Psoas muscle (tissue), 8 donors: Measurements from ENCODE around the gene NEAT1. TPM values are rescaled to one million over a fixed set of nuclear protein-coding genes. Genes with fewer than 3 reads are reported as not detected.

Experiments
- ATAC-seq, 4 donors: fragments of 200-7000 bp; cut with Tn5 transposase; one replicate each; pipeline ENCODE4 v1.9.1; 2020; ENCODE audit warnings: moderate library complexity in 3 of 4, mild to moderate bottlenecking in 2 of 4
- DNase-seq, 2 donors: peaks; one replicate each; pipeline ENCODE4 v3.0.0-alpha.2; 2020
- H3K27ac ChIP-seq: fragments of 200-600 bp; one replicate; pipeline ENCODE4 v1.8.0; 2022
- H3K27me3 ChIP-seq, 3 donors: fragments of 200-600 bp in 1 of 3; one replicate each; pipeline versions ENCODE4 v1.6.1 to v1.8.0; 2013 to 2022; ENCODE audit warnings: low read length in 2 of 3, mild to moderate bottlenecking in 2 of 3, moderate library complexity in 1 of 3; ENCODE audit not compliant: insufficient read depth in 3 of 3
- H3K36me3 ChIP-seq, 2 donors: fragments of 200-600 bp in 1 of 2; one replicate each; pipeline versions ENCODE4 v1.6.1 to v1.8.0; 2013 to 2022; ENCODE audit warnings: low read depth in 1 of 2, mild to moderate bottlenecking in 1 of 2, moderate library complexity in 1 of 2; ENCODE audit not compliant: insufficient read depth in 1 of 2
- H3K4me1 ChIP-seq: fragments of 200-600 bp; one replicate; pipeline ENCODE4 v1.8.0; 2022
- H3K4me3 ChIP-seq: fragments of 200-600 bp; one replicate; pipeline ENCODE4 v1.8.0; 2022; ENCODE audit warnings: mild to moderate bottlenecking
- H3K9me3 ChIP-seq: fragments of 200-600 bp; one replicate; pipeline ENCODE4 v1.8.0; 2022
- WGBS, 3 donors: extraction: QIAGEN DNeasy Blood & Tissue Kit; methylation state at CpG; one replicate each; pipeline versions ENCODE4 v1.1.6 to v1.1.7; 2013; 5-methylcytosine and 5-hydroxymethylcytosine counted together
- intact Hi-C, 2 donors: fragments of 100-400 bp; cut with DNase I; formaldehyde crosslinking; loops; one replicate each; pipeline versions ENCODE4 v1.11.0 to v1.14.2; 2022
- polyA plus RNA-seq, 3 donors: library from polyadenylated mRNA; stranded (reverse); fragments of 200-250 nt; gene quantifications; one replicate each; pipeline ENCODE4 v1.2.3, GENCODE V29; 2013
- total RNA-seq, 4 donors: library from RNA; stranded (reverse); fragmentation: NEBNext Ultra II Directional in 2 of 4; extraction: Animal tissue kit (Norgen Biotek cat#: 25700) in 2 of 4; gene quantifications; one replicate each; pipeline versions ENCODE4 v1.2.1 to v1.2.4, GENCODE V29; 2021 to 2023
- TF ChIP-seq, protein P1 (sequence below): fragments of 200-600 bp; IDR thresholded peaks from one replicate; pipeline ENCODE4 v1.8.0; 2022; ENCODE audit warnings: antibody characterized with exemption
- donor health status: healthy with polysubstance abuse.
- donor health status: DM: no; HTN: no; CAD: no; lungs with moderate emphysema.
- donor health status: Bipolar disorder and iron deficiency.
- donor health status: healthy.
- donor health status: DM: yes; HTN: yes; CAD: no.
- donor health status: DM: no; HTN: no; CAD: no.
- donor health status: DM: no; HTN: no; CAD: no.
- donor health status: DM: yes; HTN: yes; CAD: no.

Gene NEAT1
- total and polyA plus RNA-seq, 7 donors, result 474 to 1,759 (median 716) TPM

GRCh38 chr11:65423516-65424204 is 1.1 kb downstream of the NEAT1 start:
- 0 to 3% (median 0%) methylated on average over 18 to 19 of the region's 19 CpGs for WGBS, 3 donors
- intact Hi-C loops, result loop anchor here in 1 of 2 donors (2.0 kb wide), 1 partner anchor 75 kb away; the partner anchor contains the start of gene MALAT1
- TF ChIP-seq, protein P1, sequence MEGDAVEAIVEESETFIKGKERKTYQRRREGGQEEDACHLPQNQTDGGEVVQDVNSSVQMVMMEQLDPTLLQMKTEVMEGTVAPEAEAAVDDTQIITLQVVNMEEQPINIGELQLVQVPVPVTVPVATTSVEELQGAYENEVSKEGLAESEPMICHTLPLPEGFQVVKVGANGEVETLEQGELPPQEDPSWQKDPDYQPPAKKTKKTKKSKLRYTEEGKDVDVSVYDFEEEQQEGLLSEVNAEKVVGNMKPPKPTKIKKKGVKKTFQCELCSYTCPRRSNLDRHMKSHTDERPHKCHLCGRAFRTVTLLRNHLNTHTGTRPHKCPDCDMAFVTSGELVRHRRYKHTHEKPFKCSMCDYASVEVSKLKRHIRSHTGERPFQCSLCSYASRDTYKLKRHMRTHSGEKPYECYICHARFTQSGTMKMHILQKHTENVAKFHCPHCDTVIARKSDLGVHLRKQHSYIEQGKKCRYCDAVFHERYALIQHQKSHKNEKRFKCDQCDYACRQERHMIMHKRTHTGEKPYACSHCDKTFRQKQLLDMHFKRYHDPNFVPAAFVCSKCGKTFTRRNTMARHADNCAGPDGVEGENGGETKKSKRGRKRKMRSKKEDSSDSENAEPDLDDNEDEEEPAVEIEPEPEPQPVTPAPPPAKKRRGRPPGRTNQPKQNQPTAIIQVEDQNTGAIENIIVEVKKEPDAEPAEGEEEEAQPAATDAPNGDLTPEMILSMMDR, result no peak
- peaks cover 0 to 51% of the 10 kb centered on the region in 2 donors for H3K36me3 ChIP-seq
- peak overlapping the region; percentile 100 for H3K27ac ChIP-seq
- peaks cover 19% of the 10 kb centered on the region for H3K4me1 ChIP-seq
- no peaks in the 10 kb centered on the region for H3K9me3 ChIP-seq
- ATAC-seq, result no peak
- H3K4me3 ChIP-seq, result peak overlapping the region; percentile 86
- DNase-seq, result peak in 1 of 2 donors; percentile 58
- no peaks in the 10 kb centered on the region for H3K27me3 ChIP-seq

- Histone ChIP-seq H3K4me1 (peaks cover 18% of the 10 kb centered on the region), H3K4me3 (peak overlapping the region; percentile 86), H3K9me3 (no peaks in the 10 kb centered on the region), H3K27me3 (no peaks in the 10 kb centered on the region), H3K27ac (peak overlapping the region; percentile 100), H3K36me3 (peaks cover 0 to 58% of the 10 kb centered on the region in 2 donors)
- DNase-seq, result peak; percentile 63 to 76
- intact Hi-C loops, result loop anchor here in 1 of 2 donors (1.0 kb wide), 1 partner anchor 14 kb away; no protein-coding TSS in a partner anchor
- TF ChIP-seq, protein P1, result no peak
- WGBS, 3 donors, result 0 to 1% (median 0%) methylated on average over 18 of the region's 18 CpGs
- no peak for ATAC-seq
Measured at GRCh38 chr11:65424205-65425104, 1.9 kb downstream of the NEAT1 start.

DNA sequence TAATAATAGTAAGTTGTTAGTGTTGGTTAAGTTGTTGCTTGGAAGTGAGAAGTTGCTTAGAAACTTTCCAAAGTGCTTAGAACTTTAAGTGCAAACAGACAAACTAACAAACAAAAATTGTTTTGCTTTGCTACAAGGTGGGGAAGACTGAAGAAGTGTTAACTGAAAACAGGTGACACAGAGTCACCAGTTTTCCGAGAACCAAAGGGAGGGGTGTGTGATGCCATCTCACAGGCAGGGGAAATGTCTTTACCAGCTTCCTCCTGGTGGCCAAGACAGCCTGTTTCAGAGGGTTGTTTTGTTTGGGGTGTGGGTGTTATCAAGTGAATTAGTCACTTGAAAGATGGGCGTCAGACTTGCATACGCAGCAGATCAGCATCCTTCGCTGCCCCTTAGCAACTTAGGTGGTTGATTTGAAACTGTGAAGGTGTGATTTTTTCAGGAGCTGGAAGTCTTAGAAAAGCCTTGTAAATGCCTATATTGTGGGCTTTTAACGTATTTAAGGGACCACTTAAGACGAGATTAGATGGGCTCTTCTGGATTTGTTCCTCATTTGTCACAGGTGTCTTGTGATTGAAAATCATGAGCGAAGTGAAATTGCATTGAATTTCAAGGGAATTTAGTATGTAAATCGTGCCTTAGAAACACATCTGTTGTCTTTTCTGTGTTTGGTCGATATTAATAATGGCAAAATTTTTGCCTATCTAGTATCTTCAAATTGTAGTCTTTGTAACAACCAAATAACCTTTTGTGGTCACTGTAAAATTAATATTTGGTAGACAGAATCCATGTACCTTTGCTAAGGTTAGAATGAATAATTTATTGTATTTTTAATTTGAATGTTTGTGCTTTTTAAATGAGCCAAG is 2.7 kb downstream of the NEAT1 start:
- intact Hi-C loops, result loop anchor here in 1 of 2 donors (1.0 kb wide), 1 partner anchor 13 kb away; no protein-coding TSS in a partner anchor
- ATAC-seq (no peak), DNase-seq (no peak)
- H3K4me3 ChIP-seq, result peak overlapping the region; percentile 86
- H3K27me3 ChIP-seq, result no peaks in the 10 kb centered on the region
- peaks cover 0 to 66% of the 10 kb centered on the region in 2 donors for H3K36me3 ChIP-seq
- H3K4me1 ChIP-seq, result peaks cover 17% of the 10 kb centered on the region
- no peaks in the 10 kb centered on the region for H3K9me3 ChIP-seq
- H3K27ac ChIP-seq, result peak overlapping the region; percentile 100
- TF ChIP-seq, protein P1, result peak; percentile 6
- 0 to 2% (median 0%) methylated on average over 9 of the region's 9 CpGs for WGBS, 3 donors
